Brain microvascular endothelial cell (primary cell): ENCODE data around the gene PRKCD.
A peak's percentile ranks its signal among the peaks of the same experiment; 100 is the strongest.

ENCODE experiments used
- DNase-seq: peaks from one replicate; pipeline ENCODE4 v3.0.0-alpha.2; 2020
- H3K27ac ChIP-seq: fragments of 250-450 bp; sonication (Bioruptor Pico); 2 replicates; pipeline ENCODE4 v1.5.1; 2020; ENCODE audit warnings: mild to moderate bottlenecking, moderate library complexity
- H3K27me3 ChIP-seq: fragments of 250-450 bp; sonication (Bioruptor Pico); replicated peaks from 2 replicates; pipeline ENCODE4 v1.5.1; 2020; ENCODE audit warnings: mild to moderate bottlenecking
- H3K36me3 ChIP-seq: fragments of 250-450 bp; sonication (Bioruptor Pico); replicated peaks from 2 replicates; pipeline ENCODE4 v1.5.1; 2020; ENCODE audit warnings: mild to moderate bottlenecking
- H3K4me3 ChIP-seq: 2 replicates; pipeline ENCODE4 v1.5.1; 2011; ENCODE audit warnings: low read depth, mild to moderate bottlenecking, control low read depth, low read length, moderate library complexity
- CTCF ChIP-seq: IDR thresholded peaks from 2 replicates; pipeline ENCODE4 v1.5.1; 2011; ENCODE audit warnings: low read depth, mild to moderate bottlenecking, moderate library complexity, low read length, control low read depth, inconsistent platforms; ENCODE audit errors: missing control alignments
- in situ Hi-C: cut with HindIII; loops from 2 replicates; pipeline ENCODE4 v1.10.0; 2017; ENCODE audit warnings: low sequenced_read_pairs, low pct_ligation_motif_present

The PRKCD gene

GRCh38 chr3:53179580-53179979 is 18.6 kb downstream of the PRKCD start:
- Histone ChIP-seq H3K36me3 (peaks cover 20% of the 10 kb centered on the region), H3K27ac (no peak overlapping the region), H3K27me3 (no peaks in the 10 kb centered on the region), H3K4me3 (no peak overlapping the region)
- DNase-seq, result no peak
- no peak for TF ChIP-seq CTCF
- in situ Hi-C loops, result no loop called here

GRCh38 chr3:53180305-53181023 is 19.5 kb downstream of the PRKCD start:
- no peak overlapping the region for H3K27ac ChIP-seq
- no peak for DNase-seq
- H3K36me3 ChIP-seq, result peaks cover 23% of the 10 kb centered on the region
- H3K27me3 ChIP-seq, result no peaks in the 10 kb centered on the region
- no peak for TF ChIP-seq CTCF
- in situ Hi-C loops, result no loop called here
- H3K4me3 ChIP-seq, result no peak overlapping the region

- H3K27me3 ChIP-seq, result no peaks in the 10 kb centered on the region
- in situ Hi-C loops, result no loop called here
- no peak for DNase-seq
- no peak for TF ChIP-seq CTCF
- no peak overlapping the region for H3K27ac ChIP-seq
- no peak overlapping the region for H3K4me3 ChIP-seq
- peaks cover 24% of the 10 kb centered on the region for H3K36me3 ChIP-seq
Measured at GRCh38 chr3:53181024-53181371, 20.0 kb downstream of the PRKCD start.

- H3K4me3 ChIP-seq, result no peak overlapping the region
- no peak for DNase-seq
- no peak overlapping the region for H3K27ac ChIP-seq
- in situ Hi-C loops, result no loop called here
- peaks cover 30% of the 10 kb centered on the region for H3K36me3 ChIP-seq
- TF ChIP-seq CTCF, result peak; percentile 9
- no peaks in the 10 kb centered on the region for H3K27me3 ChIP-seq
Measured at GRCh38 chr3:53181528-53181927, 20.5 kb downstream of the PRKCD start.

GRCh38 chr3:53182764-53183355 is 21.9 kb downstream of the PRKCD start:
- no peak for DNase-seq
- Histone ChIP-seq H3K27me3 (no peaks in the 10 kb centered on the region), H3K4me3 (no peak overlapping the region), H3K27ac (no peak overlapping the region), H3K36me3 (peaks cover 31% of the 10 kb centered on the region)
- no peak for TF ChIP-seq CTCF
- in situ Hi-C loops, result no loop called here

GRCh38 chr3:53183514-53183913 is 22.5 kb downstream of the PRKCD start:
- Histone ChIP-seq H3K36me3 (peaks cover 34% of the 10 kb centered on the region), H3K27me3 (no peaks in the 10 kb centered on the region), H3K4me3 (no peak overlapping the region), H3K27ac (no peak overlapping the region)
- in situ Hi-C loops, result no loop called here
- no peak for DNase-seq
- TF ChIP-seq CTCF, result no peak
